C4-2B (cell line): ENCODE data around the gene PAK1.

Source experiments
- CTCF ChIP-seq: fragments of 450-650 bp; conservative IDR thresholded peaks from 2 replicates; pipeline ENCODE4 v1.5.1; 2017; ENCODE audit warnings: mild to moderate bottlenecking
- ZFX ChIP-seq: fragments of 450-650 bp; IDR thresholded peaks from 2 replicates; pipeline ENCODE4 v1.6.1; 2017

GRCh38 chr11:77384571-77384970 is 89.3 kb downstream of the PAK1 start:
- TF ChIP-seq CTCF (no peak), ZFX (no peak)
